ENCODE measurements around the gene TLE7. TPM values are rescaled to one million over a fixed set of nuclear protein-coding genes. Genes with fewer than 3 reads are reported as not detected.

Gene TLE7
- not detected in 5 replicates for total RNA-seq (2022; extraction: Qiagen RNA extraction; ENCODE audit: low read depth)

GRCh38 chr16:71442051-71442440 lies at the start of gene TLE7:
Gene TLE7, minus strand, starts transcription at chr16:71442054. Its CDS starts 8,730 bp downstream, at chr16:71433324.

DNA sequence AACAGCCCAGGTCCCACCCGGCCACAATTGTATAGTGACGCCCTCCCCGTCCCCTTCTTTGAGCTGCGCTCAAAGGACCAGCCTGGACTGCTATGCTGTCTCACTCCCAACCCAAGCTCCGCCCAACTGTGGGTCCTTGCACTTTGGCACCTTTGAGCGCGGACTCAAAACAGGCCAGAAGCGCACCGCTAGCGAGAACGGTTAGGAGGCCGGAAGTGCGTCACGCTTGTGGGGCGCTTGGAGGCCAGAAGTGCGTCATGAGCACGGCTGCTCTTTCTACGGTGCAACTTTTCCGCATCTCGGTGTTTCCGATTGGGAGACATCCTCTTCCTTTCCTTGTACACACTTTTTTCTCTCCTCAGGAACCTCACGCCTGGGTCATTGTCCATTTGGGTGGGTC lies 47.3 kb upstream of the TLE7 start, which contains the start of gene ZNF19:
ZNF19 (minus strand) TSS at position 203 of the 400 bp plus-strand sequence. CDS start 7,210 bp downstream, outside the sequence.

DNA sequence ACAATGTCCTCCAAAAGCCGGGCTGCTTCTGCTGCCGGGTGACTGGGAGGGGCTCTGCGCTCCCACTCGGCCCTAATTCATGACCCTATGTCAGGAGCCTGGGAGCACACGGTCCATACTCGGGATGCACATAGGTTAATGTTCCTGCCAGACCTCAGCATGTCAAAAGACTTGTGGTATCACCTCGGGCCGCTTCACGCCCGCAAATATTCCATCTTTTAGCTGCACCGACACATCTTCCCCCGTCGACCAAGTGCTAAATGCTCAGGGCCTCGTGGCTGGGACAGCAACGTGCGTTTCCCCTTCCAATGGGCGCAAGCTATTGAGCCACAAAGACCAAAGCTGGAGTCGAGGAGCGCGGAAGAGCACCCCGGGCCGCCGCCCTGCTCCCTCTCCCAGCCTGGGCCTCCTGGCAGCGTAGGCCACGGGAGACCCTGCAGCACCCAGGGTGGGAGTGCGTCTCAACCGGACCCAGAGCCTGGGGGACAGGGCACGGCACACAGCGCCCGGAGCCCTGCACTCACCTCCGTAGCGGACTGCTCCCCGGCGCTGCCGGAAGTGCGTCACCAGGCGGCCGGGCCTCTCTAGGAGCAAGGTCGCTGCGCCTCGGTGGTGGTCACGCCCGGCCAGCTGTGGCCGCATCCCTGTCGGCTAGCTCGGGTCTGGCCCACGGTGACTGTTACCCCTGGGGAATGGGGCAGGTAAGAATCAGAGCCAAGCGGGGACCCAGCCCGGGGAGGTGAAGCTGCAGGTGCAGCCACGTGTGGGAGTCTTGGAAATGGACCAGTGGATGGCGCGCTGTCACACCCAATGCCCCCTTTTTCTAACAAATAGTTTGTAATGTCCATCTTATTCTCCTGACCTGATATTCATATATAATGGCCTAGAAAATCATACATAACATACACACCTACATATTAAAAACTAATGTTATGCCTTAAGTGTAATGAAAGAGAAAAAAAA lies 20.1 kb upstream of the TLE7 start, which contains the start of gene ZNF23:
ZNF23 (minus strand) TSS at position 562 of the 963 bp plus-strand sequence. CDS start 5,451 bp downstream, outside the sequence.

Other genes with a start within 250 kb of the TLE7 start
- gene HYDIN, start 211.3 kb downstream of the TLE7 start, total RNA-seq (2022; extraction: Qiagen RNA extraction; ENCODE audit: low read depth) = 0.30 to 0.52 TPM (median 0.39 TPM) in 5 replicates
- gene CMTR2, start 152.7 kb downstream of the TLE7 start, total RNA-seq (2022; extraction: Qiagen RNA extraction; ENCODE audit: low read depth) = 12.0 to 17.0 TPM (median 14.3 TPM) in 5 replicates
- gene CALB2, start 83.3 kb downstream of the TLE7 start, total RNA-seq (2022; extraction: Qiagen RNA extraction; ENCODE audit: low read depth) = 5.8 to 10.9 TPM (median 7.4 TPM) in 5 replicates
- gene ZNF23, start 20.2 kb upstream of the TLE7 start, total RNA-seq (2022; extraction: Qiagen RNA extraction; ENCODE audit: low read depth) = 5.3 to 7.5 TPM (median 5.4 TPM) in 5 replicates
- gene ZNF19, start 47.3 kb upstream of the TLE7 start, total RNA-seq (2022; extraction: Qiagen RNA extraction; ENCODE audit: low read depth) = 1.3 to 2.6 TPM (median 2.0 TPM) in 5 replicates
- 0.06 to 0.15 TPM (median 0.08 TPM) in 3 of 5 replicates, not detected in the others for gene CHST4, start 84.4 kb upstream of the TLE7 start, total RNA-seq (2022; extraction: Qiagen RNA extraction; ENCODE audit: low read depth)
- 0.05 to 0.11 TPM (median 0.07 TPM) in 3 of 5 replicates, not detected in the others for gene TAT, start 135.0 kb upstream of the TLE7 start, total RNA-seq (2022; extraction: Qiagen RNA extraction; ENCODE audit: low read depth)
- gene MARVELD3, start 184.1 kb upstream of the TLE7 start, total RNA-seq (2022; extraction: Qiagen RNA extraction; ENCODE audit: low read depth) = 0.24 to 0.51 TPM (median 0.28 TPM) in 5 replicates